Cardiac septum (tissue), 1 donor: ENCODE data around the gene CHST9. TPM values are rescaled to one million over a fixed set of nuclear protein-coding genes. Genes with fewer than 3 reads are reported as not detected.
"Not testable (repeated sequence)": the region's sequence is repeated elsewhere in the genome, so short reads cannot be mapped to it uniquely, and the experiment has no call there.

Source experiments
- DNase-seq: peaks from one replicate; pipeline ENCODE4 v3.0.0-alpha.2; 2020; ENCODE audit warnings: low spot score
- intact Hi-C: fragments of 100-400 bp; cut with DNase I; formaldehyde crosslinking; loops from one replicate; pipeline ENCODE4 v1.14.0; 2022
- total RNA-seq: library from RNA; stranded (reverse); fragmentation: NEBNext Ultra II Directional; extraction: Animal tissue kit (Norgen Biotek cat#: 25700); gene quantifications from one replicate; pipeline ENCODE4 v1.2.1, GENCODE V29; 2021
- donor health status: DM: no; HTN: no; CAD: no.

Gene CHST9
- total RNA-seq, 1 donor from 2014 or later: not detected

DNA sequence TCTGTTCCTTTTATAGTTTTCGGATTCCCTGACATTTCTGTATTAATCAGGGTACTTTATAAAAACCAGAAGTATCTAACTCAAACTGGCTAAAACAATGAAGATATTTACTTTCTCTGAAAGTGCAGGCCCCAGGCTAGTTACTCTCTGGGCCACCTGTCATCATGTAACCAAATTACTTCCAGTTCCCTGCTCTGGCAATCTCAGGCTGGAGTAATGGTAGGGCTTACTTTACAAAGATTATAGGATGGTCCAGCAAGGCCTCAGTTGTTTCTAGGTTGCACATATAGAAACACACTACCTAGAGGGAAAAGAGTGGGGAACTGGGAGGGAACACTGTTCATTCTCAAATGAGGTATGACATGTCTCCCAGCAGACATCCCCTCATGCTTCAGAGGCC lies 74.8 kb downstream of the CHST9 start:
- intact Hi-C loops: no loop called here
- no peak for DNase-seq

DNA sequence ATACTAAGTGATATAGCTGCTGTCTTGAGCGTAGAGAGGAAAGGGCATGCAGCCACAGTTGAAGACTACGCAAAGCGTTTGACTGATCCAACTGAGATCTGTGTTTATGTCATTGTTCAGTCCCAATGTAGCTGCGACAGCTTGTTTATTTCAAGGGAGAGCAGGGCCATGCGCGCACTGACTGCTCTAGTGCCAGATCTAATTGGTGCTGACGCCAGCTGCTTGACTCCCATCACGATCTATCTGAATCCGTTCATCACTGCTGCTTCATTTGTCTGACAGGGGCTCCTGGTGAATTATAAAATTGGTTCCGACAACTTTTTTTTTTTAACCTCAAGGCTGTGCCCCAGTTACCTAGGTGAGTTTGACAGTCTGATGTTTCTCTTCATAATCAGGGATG lies 75.7 kb downstream of the CHST9 start:
- DNase-seq: no peak
- intact Hi-C loops: no loop called here

DNA sequence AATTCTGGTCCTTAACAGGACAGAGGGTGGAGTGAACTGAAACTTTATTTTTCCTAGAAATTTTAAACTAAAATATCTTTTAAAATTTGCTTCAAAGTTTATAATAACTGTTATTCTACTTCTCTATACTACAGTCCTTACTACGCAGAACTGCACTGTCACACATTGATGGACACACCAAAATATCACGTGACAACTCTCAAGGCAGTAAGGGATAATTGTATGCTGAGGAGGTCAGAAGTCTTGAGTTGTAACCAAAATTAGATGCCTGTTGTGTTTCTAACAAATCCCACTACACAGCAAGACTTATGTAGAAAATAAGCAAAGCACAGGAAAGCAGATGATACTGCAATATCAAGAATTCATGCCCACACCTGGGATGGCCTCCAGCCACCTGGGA lies 76.3 kb downstream of the CHST9 start:
- intact Hi-C loops: no loop called here
- DNase-seq: no peak

DNA sequence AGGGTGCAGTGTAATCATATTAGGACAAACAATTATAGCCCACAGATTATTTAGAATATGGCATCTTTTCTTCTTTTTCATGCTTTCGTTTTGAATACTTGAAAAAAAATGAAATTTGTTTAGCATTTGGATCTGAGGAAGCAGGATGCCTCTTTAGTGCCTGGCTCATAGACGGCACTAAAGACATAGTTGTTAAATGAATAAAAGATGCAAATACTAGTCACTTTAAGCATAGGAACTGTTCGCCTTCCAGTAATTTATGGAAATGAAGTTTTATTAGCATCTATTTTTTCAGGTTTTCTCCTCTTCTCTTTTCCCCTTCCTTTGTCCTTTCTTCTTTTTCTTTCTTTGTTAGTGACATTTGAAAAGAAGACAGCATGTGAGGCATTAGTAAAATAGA lies 80.4 kb downstream of the CHST9 start:
- intact Hi-C loops: no loop called here
- DNase-seq: no peak

DNA sequence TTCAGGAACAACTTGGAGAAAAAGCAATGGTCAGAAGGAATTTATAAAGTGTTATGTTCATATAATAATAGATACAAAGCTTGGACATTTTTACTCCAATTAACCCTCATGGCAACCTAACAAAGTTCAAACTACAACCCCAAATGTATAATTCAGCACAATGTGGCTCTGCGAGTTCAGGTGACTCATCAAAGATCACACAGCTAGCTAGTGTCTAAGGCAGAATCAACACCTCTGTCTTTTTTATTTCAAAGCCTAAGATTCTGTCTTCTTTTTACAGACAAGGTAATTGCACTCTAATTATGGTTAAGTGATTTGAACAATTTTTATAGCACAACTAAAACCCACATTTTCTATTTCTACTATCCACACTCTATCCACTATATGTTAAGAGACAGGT lies 90.5 kb downstream of the CHST9 start:
- intact Hi-C loops: no loop called here
- no peak for DNase-seq

DNA sequence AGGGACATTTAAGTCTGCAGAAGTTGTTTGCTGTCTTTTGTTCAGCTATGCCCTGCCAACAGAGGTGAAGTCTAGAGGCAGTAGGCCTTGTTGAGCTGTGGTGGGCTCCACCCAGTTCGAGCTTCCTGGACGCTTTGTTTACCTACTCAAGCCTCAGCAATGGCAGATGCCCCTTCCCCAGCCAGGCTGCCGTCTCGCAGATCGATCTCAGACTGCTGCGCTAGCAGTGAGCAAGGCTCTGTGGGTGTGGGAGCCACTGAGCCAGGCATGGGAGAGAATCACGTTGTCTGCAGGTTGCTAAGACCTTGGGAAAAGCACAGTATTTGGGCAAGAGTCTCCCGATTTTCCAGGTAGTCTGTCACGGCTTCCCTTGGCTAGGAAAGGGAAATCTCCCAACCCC lies 91.8 kb downstream of the CHST9 start:
- intact Hi-C loops, DNase-seq: not testable (repeated sequence)

DNA sequence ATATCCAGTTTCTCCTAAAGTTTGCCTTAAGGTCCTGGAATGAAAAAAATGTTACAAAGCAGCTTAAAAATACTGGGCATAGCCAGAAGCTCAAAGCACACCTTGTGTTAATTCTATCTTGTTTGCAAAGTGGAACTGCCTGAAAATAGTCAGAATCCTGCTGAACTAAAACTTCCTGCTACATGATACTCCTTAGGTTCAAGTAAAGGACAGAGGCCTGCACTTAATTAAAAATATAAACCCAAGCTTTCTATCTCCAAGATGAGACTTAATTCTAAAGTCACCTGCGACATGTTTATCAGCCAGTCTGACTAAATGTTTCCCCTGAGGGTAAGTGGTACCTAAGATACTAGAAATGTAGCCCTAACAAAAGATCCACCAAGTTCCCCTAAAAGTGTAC lies 103.4 kb downstream of the CHST9 start:
- DNase-seq: no peak
- intact Hi-C loops: no loop called here

DNA sequence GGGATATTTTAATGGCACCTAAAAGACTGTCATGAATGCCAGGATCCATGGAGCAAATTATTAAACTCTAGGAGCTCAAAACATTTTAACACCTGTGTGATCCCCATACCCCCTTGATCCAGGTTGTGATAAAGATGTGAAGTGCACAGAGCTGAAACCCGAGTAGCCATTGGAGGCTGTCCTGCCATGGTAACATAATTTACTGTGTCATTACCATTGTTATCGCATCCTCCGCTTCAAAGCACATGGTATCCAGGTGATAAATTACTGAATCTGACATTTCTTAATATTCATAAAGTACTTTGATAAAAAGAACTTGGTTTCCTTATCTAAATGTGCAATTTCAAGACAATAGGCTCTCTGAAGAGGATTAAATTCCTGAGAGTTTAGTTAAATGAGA lies 109.3 kb downstream of the CHST9 start:
- DNase-seq: no peak
- intact Hi-C loops: no loop called here

DNA sequence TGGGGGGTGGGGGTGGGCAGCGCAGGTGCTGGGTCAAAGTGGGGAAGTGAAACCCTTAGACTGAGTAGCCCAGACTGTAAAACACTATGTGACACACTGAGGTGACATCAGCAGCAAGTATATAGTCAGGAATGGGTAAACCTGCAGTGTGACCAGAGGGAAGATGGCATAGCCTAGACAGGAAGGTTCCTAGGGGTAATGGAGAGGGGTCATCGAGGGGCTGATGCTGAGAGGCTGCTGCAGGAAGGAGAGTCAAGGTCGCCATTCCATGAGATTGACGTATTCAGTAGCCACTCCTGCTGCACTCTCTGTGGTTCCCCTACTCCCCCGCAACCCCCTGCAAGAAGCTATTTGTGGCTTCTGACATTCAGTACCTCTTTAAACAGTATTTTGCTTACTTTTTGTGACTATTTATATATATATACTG lies 111.7 kb downstream of the CHST9 start:
- DNase-seq: no peak
- intact Hi-C loops: no loop called here

DNA sequence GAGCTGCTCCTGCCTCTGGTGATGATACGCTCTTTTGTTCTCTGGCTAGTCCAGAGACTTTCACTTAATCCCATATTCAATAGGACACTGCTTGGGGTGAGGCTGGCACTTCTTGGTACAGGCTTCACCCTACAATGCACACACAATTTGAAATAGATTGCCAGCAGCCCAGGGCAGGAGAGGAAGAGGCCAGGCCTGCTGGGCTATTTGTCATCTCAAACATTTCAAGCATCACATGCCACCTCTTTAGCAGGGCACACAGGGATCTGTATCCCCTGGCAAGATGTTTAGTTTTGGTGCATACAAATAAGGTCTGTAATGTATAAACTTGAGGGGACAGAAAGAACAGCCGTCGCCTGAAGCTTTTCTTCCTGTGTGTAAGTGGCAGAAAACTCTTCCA lies 120.4 kb downstream of the CHST9 start:
- no peak for DNase-seq
- intact Hi-C loops: no loop called here

DNA sequence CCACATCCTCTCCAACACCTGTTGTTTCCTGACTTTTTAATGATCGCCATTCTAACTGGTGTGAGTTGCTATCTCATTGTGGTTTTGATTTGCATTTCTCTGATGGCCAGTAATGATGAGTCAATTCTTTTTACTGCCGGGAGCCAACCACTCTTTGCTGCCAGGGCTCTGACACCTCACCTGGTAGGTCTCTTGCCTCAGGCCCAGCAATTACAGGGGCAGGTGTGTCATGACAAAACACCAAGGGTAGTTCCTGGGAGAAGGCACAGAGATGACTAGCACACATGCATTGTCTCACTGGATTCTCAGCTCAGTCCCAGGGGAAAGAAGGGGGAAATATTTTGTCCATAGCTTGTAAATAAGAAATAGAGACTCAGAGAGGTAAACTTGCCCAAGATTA lies 122.3 kb downstream of the CHST9 start:
- DNase-seq: no peak
- intact Hi-C loops: no loop called here

DNA sequence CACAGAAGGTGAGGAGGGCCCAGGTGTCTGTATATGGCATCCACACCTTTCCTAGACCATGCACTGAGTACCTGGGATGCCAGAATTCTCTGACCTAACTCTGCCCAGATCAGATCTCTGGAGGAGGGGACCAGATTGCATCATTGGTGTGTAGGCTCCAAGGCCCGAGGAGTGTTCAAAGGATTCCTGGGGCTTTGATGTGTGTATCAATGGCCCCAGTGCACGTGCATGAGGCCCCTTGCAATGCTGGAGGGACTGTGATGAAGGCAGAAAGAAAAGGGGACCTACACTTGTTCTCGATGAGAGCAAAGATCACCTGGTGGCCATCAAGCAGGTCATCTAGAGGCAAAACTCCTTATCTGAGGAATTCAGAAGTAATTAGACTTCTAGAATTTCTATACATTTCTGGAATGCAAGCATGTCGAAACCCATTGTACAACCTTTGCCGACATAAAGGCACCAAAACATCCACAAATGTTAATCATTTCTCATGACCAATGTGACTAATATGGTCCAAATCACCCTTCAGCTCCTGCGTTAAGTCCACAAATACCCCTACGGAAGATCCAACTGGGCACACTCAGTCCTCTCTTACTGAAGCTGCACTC lies 123.5 kb downstream of the CHST9 start:
- no peak for DNase-seq
- intact Hi-C loops: no loop called here

DNA sequence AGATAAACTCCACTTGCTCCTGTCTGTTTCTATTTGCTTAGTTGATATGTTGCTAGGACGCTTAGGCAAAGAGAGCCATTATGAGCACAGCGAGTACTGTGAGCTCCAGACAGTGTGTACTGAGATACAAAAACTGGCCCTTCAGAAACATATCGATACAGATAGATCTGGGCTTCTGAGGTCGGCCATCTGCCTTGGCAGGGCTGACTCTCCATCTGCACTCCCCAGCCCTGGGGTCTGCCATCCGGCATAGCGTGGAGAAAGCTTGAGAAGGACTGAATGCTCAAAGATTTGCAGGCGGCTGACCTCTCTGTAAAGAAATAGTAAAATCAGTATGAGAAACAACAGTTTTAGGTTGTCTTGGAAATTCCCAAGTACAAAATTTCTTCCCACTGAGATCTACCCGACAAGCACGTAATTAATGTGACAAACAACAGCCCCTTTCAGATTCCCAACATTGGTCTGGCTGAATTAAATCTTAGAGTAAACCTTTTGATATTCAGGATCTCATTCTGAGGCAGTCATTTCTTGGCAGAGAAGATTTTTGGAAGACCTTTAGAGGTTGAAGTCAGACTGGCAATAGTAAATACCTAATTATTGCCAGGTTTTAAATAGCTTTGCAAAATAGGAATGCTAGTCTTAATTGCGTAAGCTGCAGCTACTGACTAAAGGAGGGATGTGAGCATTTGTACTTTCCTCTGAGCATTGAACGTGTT lies 127.4 kb downstream of the CHST9 start:
- intact Hi-C loops: no loop called here
- DNase-seq: no peak

DNA sequence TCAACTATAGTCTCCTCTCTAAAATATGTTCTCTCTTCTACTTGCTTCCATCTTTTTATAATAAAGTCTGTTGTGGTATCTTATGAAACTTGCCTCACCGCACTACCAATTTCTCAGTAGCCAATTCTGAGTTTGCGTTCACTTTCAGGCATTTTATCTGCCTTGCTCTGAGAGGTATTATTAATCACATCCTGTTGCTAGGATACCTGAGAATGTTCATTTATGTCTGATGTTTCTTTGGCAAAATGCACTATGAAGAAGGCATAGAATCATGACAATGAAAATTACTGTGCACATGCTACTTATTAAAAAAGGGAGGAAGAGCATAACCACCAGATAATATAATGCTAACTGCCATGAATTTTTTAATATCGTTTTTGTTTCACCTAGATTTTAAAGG lies 130.2 kb downstream of the CHST9 start:
- intact Hi-C loops: no loop called here
- no peak for DNase-seq

DNA sequence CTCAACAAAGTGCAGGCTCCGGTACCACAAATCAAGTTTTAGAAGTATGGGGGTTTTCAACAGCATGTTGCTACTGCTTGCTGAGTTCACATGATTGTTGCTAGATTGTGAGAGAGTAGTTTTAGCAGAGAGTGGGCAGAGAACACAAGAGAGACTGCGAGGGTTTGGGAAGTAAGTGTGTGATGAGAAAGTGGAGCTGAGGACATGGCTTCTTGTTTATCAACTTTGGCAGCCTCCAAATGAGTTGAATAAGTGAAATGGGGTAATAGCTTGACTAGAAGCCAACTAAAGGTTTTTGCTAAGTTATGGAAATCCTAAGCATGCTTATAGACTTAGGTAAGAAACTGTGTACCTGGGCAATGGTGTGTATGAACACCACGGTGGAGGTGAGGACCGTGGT lies 135.1 kb downstream of the CHST9 start:
- DNase-seq: no peak
- intact Hi-C loops: no loop called here

DNA sequence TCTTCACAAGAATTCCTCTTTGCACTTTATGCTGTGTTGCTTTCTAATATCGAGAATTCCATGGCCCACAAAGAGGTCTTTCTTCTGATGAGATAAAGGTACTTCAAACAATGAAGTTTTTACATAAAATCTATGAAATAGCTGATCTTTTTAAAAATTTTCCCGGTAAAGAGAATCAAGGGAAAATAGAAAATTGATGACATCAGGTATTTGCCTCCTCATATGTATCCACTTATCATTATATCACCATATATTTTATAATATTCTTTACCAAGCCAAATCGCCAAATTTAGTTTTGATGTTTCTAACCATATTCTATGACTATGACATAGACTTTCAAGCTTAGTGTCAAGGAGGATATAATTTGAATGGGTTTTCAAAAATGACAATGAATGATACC lies 139.8 kb downstream of the CHST9 start:
- DNase-seq: no peak
- intact Hi-C loops: no loop called here

DNA sequence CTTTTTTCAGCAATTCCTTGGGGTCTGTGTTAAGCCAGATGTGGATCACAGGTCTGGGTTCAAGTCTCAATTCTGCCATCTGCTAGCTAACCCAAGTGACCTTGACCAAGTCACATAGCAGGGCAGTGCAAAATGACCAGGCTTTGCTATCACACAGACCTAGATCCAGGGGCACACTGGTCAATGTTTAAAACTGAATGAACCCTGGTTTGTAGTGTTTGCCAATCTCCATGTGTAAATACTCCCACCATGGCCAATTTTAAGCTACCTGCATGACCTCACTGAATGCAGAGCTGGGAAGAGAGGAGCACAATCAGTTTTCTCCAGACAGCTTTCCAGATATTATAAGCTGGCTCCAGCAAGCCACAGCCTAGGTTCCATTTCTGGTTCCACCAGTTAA lies 142.9 kb downstream of the CHST9 start:
- intact Hi-C loops: no loop called here

DNA sequence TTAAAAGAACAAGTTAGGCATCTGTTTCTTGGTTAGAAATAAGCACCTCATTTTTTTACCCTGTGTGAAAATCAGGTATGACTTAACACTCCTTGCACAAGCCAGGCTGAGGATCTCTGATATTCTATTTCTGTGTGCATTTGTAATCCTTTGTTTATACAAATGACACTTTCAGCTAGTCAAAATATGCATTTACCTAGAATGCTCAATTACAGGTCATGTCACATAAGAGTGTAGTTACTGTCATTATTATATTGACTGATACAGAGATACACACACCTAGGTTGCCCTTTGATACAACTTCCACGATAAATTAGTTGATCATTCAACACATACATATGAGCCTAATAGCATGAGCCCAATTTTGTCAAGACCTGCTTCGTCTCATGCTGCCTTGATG lies 144.3 kb downstream of the CHST9 start:
- intact Hi-C loops: no loop called here
- DNase-seq: no peak

More for the DNA sequence above, 142.9 kb downstream of the CHST9 start:
- DNase-seq: no peak

DNA sequence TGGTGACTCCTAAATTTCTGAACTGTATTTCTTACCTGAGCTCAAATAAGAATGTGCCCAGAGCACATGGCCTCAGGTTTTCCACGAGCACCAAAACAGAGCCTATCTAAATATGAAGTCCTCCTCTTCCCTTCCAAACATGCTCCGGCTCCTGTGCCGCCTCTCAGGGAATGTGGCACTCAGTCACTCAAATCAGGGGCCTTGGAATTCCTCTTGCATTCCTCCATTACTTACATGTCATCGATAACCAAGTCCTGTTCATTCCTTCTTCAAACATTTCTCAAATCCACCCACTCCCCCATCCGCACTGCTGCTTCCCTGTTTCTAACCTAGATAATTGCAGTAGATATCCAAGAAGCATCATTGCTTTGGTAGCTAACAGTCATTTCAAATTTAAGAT lies 151.4 kb downstream of the CHST9 start:
- intact Hi-C loops: no loop called here
- DNase-seq: no peak

DNA sequence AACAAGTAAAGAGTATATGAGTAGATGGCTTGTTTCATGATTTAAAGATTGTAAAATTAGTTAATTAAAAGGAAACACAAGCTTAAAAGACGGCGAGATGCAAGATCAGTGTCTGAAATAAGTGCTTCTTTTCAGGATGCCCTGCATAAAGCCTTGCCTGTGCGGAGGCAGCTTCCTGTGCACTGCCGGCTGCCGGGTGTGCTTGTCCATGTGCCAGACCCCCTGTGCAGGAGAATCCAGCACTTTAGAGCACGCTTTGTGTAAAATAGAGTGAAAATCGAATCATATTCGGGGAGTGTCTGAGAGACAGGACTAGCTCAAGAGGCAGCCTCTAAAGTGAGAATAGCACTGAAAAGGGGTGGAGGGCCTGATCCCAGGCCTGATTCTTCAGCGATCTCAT lies 154.7 kb downstream of the CHST9 start:
- no peak for DNase-seq
- intact Hi-C loops: no loop called here

DNA sequence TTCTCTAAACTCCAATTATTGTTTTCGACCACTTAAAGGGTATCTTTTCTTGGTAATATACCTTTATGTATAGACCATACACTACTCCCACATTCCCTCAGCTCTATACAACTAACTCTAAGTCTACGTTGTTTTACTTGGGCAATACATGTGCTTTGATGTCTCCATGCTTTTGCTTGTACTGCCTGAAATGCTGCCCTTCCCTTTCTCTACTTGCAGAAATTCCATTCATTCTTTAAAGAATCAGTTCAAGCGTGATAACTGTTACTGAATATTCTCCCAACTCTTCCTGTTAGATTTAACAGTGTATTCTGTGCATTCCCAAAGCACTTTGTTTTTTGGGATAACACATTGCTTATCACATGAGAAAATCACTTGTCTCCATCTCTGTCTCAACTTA lies 162.6 kb downstream of the CHST9 start:
- intact Hi-C loops: no loop called here
- no peak for DNase-seq
